HepG2 (cell line): Measurements from ENCODE around the gene ARHGEF11. TPM values are rescaled to one million over a fixed set of nuclear protein-coding genes. Genes with fewer than 3 reads are reported as not detected.
A peak's percentile ranks its signal among the peaks of the same experiment; 100 is the strongest.

Source experiments
- CAMTA2 ChIP-seq: sonication (generic); formaldehyde crosslinking; IDR thresholded peaks from 2 replicates; pipeline ENCODE4 v1.4.0; 2020; ENCODE audit warnings: mild to moderate bottlenecking, missing genetic modification reagents, borderline replicate concordance
- FOXJ3 ChIP-seq: sonication (generic); formaldehyde crosslinking; IDR thresholded peaks from 2 replicates; pipeline ENCODE4 v1.4.0; 2020; ENCODE audit warnings: missing genetic modification reagents, mild to moderate bottlenecking, borderline replicate concordance
- MYNN ChIP-seq: sonication (generic); formaldehyde crosslinking; IDR thresholded peaks from 2 replicates; pipeline ENCODE4 v1.4.0; 2020; ENCODE audit warnings: mild to moderate bottlenecking, low read depth, missing genetic modification reagents
- PCBP2 ChIP-seq: fragments of 200-400 bp; formaldehyde crosslinking; optimal IDR thresholded peaks from 2 replicates; pipeline ENCODE3; 2018; ENCODE audit warnings: low read length, low read depth; ENCODE audit not compliant: poor library complexity, severe bottlenecking
- SKI ChIP-seq: fragments of 450-650 bp; IDR thresholded peaks from one replicate; pipeline ENCODE4 v1.6.1; 2018; ENCODE audit warnings: mild to moderate bottlenecking; ENCODE audit not compliant: partially characterized antibody
- THAP11 ChIP-seq: IDR thresholded peaks from 2 replicates; pipeline ENCODE4 v1.6.1; 2016; ENCODE audit warnings: missing biosample characterization, missing genetic modification reagents
- ZIK1 ChIP-seq: sonication (generic); formaldehyde crosslinking; IDR thresholded peaks from 2 replicates; pipeline ENCODE4 v1.5.0; 2020; ENCODE audit warnings: mild to moderate bottlenecking, low read depth, missing genetic modification reagents, borderline replicate concordance
- ZNF382 ChIP-seq: sonication (generic); formaldehyde crosslinking; IDR thresholded peaks from 2 replicates; pipeline ENCODE4 v1.5.0; 2020; ENCODE audit warnings: missing genetic modification reagents, mild to moderate bottlenecking, borderline replicate concordance
- ZNF543 ChIP-seq: sonication (generic); formaldehyde crosslinking; IDR thresholded peaks from 2 replicates; pipeline ENCODE4 v1.4.0; 2020; ENCODE audit warnings: mild to moderate bottlenecking, missing genetic modification reagents
- ZNF567 ChIP-seq: sonication (generic); formaldehyde crosslinking; IDR thresholded peaks from 2 replicates; pipeline ENCODE4 v1.8.1; 2023; ENCODE audit warnings: mild to moderate bottlenecking, missing genetic modification reagents, borderline replicate concordance
- ZNF777 ChIP-seq: sonication (generic); formaldehyde crosslinking; IDR thresholded peaks from 2 replicates; pipeline ENCODE4 v1.4.0; 2020; ENCODE audit warnings: missing genetic modification reagents
- ZNF792 ChIP-seq: IDR thresholded peaks from 2 replicates; pipeline ENCODE4 v1.6.1; 2016
- ZNF841 ChIP-seq: sonication (generic); formaldehyde crosslinking; IDR thresholded peaks from 2 replicates; pipeline ENCODE4 v1.8.1; 2023; ENCODE audit warnings: missing genetic modification reagents, borderline replicate concordance
- ZNF883 ChIP-seq: sonication (generic); formaldehyde crosslinking; IDR thresholded peaks from 2 replicates; pipeline ENCODE4 v1.5.1; 2020; ENCODE audit warnings: mild to moderate bottlenecking, missing genetic modification reagents; ENCODE audit errors: not compliant biosample characterization
- polyA plus RNA-seq, 8 experiments: library from polyadenylated mRNA; depleted of rRNA in 3 of 8; stranded (reverse) in 7 of 8; unstranded in 1 of 8; fragments of >200 nt; fragmentation: Illumina TruSeq in 4 of 8; extraction: Trizol in 4 of 8; gene quantifications; 2 replicates each; pipeline versions ENCODE4 v1.2.1 to v1.2.3, GENCODE V29; 2011 to 2016; ENCODE audit warnings: low read depth in 4 of 8, missing spikeins in 1 of 8, mixed read lengths in 1 of 8; ENCODE audit not compliant: insufficient read depth in 1 of 8
- total RNA-seq, 5 experiments: library from RNA; depleted of rRNA; stranded (reverse); fragments of >200 nt; fragmentation: Illumina TruSeq; extraction: Trizol; gene quantifications; 2 replicates each; pipeline ENCODE4 v1.2.3, GENCODE V29; 2016; ENCODE audit warnings: low read depth in 1 of 5
- TF ChIP-seq, protein P1 (sequence below): sonication (generic); formaldehyde crosslinking; IDR thresholded peaks from 2 replicates; pipeline ENCODE4 v1.5.1; 2020; ENCODE audit warnings: missing genetic modification reagents, mild to moderate bottlenecking, borderline replicate concordance
- TF ChIP-seq, protein P2 (sequence below): sonication (generic); formaldehyde crosslinking; IDR thresholded peaks from 2 replicates; pipeline ENCODE4 v1.9.0; 2021; ENCODE audit warnings: missing genetic modification reagents, borderline replicate concordance
- TF ChIP-seq, protein P3 (sequence below): sonication (generic); formaldehyde crosslinking; IDR thresholded peaks from 2 replicates; pipeline ENCODE4 v1.4.0; 2020; ENCODE audit warnings: mild to moderate bottlenecking, missing genetic modification reagents
- TF ChIP-seq, protein P4 (sequence below): sonication (generic); formaldehyde crosslinking; IDR thresholded peaks from 2 replicates; pipeline ENCODE4 v1.5.1; 2020; ENCODE audit warnings: missing genetic modification reagents, mild to moderate bottlenecking, borderline replicate concordance
- TF ChIP-seq, protein P5 (sequence below): sonication (generic); formaldehyde crosslinking; IDR thresholded peaks from 2 replicates; pipeline ENCODE4 v1.5.0; 2020; ENCODE audit warnings: mild to moderate bottlenecking, missing genetic modification reagents, borderline replicate concordance

Gene ARHGEF11
- total and polyA plus RNA-seq, 2 of the 13 experiments (the other 11 are each of a cell fraction or from before 2014, with no cell fraction given), result 16.5 to 21.2 TPM

DNA sequence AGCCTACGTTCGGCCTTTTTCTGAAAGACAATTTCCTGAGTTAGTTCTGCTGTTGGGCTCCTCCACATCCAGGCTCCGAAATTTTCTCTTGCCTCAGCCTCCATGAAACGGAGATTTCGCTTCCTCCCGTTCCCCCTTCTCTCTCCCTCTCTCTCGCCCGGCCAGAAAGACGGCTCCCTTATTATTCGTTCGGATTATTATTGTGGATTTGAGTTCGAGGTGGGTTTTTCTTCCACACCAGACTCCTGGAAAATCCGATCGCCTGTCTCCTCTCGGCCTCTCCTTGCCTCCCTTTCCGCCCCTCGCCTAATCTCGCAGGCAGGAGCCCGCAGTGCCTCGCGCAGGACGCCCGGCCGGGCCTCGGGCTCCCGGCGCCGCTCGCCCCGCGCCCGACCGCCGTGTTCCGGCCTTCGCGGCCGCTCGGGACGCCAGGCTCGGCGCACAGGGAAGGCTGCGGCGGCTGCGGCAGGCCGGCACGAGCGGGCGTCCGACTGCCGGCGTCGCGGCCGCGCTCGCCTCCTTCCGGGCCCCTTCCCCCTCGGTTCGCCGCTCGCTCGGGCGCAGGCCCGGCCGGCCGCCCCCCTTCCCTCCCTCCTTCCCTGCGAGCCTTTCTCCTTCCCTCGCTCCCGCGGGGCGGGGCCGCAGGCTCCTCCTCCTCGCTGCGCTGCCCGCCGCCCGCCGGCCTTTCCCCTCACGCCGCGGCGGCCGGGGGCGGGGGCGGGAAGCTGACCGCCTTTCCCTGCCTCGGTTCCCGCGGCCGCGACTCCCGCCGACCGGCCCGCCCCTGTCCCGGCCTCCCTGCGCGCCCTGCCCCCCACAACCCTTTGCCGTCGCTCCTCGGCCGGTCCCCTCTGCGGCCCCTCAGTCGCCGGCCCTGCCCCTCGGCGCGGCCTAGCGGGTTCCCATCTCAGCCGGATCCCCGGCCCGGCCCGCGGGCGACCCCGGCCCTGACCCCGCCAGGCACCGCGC, at the start of gene ARHGEF11 (continued):
- TF ChIP-seq, protein P1, sequence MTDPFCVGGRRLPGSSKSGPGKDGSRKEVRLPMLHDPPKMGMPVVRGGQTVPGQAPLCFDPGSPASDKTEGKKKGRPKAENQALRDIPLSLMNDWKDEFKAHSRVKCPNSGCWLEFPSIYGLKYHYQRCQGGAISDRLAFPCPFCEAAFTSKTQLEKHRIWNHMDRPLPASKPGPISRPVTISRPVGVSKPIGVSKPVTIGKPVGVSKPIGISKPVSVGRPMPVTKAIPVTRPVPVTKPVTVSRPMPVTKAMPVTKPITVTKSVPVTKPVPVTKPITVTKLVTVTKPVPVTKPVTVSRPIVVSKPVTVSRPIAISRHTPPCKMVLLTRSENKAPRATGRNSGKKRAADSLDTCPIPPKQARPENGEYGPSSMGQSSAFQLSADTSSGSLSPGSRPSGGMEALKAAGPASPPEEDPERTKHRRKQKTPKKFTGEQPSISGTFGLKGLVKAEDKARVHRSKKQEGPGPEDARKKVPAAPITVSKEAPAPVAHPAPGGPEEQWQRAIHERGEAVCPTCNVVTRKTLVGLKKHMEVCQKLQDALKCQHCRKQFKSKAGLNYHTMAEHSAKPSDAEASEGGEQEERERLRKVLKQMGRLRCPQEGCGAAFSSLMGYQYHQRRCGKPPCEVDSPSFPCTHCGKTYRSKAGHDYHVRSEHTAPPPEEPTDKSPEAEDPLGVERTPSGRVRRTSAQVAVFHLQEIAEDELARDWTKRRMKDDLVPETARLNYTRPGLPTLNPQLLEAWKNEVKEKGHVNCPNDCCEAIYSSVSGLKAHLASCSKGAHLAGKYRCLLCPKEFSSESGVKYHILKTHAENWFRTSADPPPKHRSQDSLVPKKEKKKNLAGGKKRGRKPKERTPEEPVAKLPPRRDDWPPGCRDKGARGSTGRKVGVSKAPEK (CRISPR knock-in tag), result no peak
- TF ChIP-seq, protein P2, sequence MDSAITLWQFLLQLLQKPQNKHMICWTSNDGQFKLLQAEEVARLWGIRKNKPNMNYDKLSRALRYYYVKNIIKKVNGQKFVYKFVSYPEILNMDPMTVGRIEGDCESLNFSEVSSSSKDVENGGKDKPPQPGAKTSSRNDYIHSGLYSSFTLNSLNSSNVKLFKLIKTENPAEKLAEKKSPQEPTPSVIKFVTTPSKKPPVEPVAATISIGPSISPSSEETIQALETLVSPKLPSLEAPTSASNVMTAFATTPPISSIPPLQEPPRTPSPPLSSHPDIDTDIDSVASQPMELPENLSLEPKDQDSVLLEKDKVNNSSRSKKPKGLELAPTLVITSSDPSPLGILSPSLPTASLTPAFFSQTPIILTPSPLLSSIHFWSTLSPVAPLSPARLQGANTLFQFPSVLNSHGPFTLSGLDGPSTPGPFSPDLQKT, result no peak
- TF ChIP-seq FOXJ3 (CRISPR knock-in tag) (no peak), MYNN (CRISPR knock-in tag) (no peak), ZNF792 (no peak), SKI (peak; percentile 84), ZNF382 (CRISPR knock-in tag) (no peak), CAMTA2 (no peak), THAP11 (CRISPR knock-in tag) (0 out of 2 replicates have a peak, but pooled peaks have one; percentile 41), ZNF777 (peak; percentile 67; the same call in 1 of the 2 replicates), ZNF567 (CRISPR knock-in tag) (no peak), PCBP2 (no peak), ZIK1 (CRISPR knock-in tag) (peak; percentile 40; the same call in 1 of the 2 replicates), ZNF543 (CRISPR knock-in tag) (no peak), ZNF841 (CRISPR knock-in tag) (0 out of 2 replicates have a peak, but pooled peaks have one; percentile 1), ZNF883 (CRISPR knock-in tag) (no peak)
- TF ChIP-seq, protein P3, sequence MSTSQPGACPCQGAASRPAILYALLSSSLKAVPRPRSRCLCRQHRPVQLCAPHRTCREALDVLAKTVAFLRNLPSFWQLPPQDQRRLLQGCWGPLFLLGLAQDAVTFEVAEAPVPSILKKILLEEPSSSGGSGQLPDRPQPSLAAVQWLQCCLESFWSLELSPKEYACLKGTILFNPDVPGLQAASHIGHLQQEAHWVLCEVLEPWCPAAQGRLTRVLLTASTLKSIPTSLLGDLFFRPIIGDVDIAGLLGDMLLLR (CRISPR knock-in tag), result no peak
- TF ChIP-seq, protein P4, sequence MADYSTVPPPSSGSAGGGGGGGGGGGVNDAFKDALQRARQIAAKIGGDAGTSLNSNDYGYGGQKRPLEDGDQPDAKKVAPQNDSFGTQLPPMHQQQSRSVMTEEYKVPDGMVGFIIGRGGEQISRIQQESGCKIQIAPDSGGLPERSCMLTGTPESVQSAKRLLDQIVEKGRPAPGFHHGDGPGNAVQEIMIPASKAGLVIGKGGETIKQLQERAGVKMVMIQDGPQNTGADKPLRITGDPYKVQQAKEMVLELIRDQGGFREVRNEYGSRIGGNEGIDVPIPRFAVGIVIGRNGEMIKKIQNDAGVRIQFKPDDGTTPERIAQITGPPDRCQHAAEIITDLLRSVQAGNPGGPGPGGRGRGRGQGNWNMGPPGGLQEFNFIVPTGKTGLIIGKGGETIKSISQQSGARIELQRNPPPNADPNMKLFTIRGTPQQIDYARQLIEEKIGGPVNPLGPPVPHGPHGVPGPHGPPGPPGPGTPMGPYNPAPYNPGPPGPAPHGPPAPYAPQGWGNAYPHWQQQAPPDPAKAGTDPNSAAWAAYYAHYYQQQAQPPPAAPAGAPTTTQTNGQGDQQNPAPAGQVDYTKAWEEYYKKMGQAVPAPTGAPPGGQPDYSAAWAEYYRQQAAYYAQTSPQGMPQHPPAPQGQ (CRISPR knock-in tag), result no peak
- TF ChIP-seq, protein P5, sequence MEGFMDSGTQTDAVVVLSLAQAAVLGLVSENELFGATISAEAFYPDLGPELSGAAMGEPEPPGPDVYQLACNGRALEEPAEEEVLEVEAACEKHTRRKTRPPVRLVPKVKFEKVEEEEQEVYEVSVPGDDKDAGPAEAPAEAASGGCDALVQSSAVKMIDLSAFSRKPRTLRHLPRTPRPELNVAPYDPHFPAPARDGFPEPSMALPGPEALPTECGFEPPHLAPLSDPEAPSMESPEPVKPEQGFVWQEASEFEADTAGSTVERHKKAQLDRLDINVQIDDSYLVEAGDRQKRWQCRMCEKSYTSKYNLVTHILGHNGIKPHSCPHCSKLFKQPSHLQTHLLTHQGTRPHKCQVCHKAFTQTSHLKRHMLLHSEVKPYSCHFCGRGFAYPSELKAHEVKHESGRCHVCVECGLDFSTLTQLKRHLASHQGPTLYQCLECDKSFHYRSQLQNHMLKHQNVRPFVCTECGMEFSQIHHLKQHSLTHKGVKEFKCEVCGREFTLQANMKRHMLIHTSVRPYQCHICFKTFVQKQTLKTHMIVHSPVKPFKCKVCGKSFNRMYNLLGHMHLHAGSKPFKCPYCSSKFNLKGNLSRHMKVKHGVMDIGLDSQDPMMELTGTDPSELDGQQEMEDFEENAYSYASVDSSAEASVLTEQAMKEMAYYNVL, result peak; percentile 99
